ENCODE results near the gene CAMK2D. TPM values are rescaled to one million over a fixed set of nuclear protein-coding genes. Genes with fewer than 3 reads are reported as not detected.

CAMK2D gene
- total and polyA plus RNA-seq, 2 experiments from 2014 or later = 4.9 to 14.6 TPM

DNA sequence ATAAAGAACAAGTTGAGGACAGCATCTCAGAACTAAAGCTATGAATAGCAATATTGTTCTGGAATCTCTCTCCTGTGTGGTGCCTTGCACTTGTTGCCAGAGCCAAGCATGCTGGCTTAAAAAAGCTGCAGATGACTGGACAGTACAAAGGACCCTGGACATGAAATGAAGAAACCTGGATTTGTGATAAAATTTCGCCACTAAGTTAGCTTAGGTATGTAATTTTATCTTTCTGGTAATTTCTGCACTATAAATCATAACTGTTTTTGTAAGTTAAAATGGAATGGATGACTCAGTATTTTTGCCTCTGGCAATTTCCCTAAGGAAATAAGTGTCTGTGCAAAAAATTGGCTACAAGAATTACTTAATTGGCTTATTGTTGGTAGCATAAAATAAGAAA is 317.2 kb downstream of the CAMK2D start:
- no peaks in the 10 kb centered on the region for H3K9me3 Mint-ChIP-seq
- H3K4me1 Mint-ChIP-seq = no peaks in the 10 kb centered on the region
- no peaks in the 10 kb centered on the region for H3K27me3 Mint-ChIP-seq (ENCODE audit: insufficient read depth, low read depth, poor library complexity)
- H3K79me2 ChIP-seq (replicated peaks; ENCODE audit: insufficient read depth) = no peaks in the 10 kb centered on the region
- ATAC-seq = no peak
- H3K36me3 Mint-ChIP-seq (ENCODE audit: low read depth) = no peaks in the 10 kb centered on the region
- no peak overlapping the region for H3K27ac ChIP-seq (ENCODE audit: low read depth)
- H3K4me2 ChIP-seq = no peak overlapping the region
- H3K4me1 ChIP-seq (ENCODE audit: insufficient read depth) = no peaks in the 10 kb centered on the region
- H4K20me1 ChIP-seq (replicated peaks; ENCODE audit: insufficient read depth) = no peaks in the 10 kb centered on the region
- no peak for DNase-seq (ENCODE audit: low spot score)
- no peak overlapping the region for H3K4me3 Mint-ChIP-seq
- H3F3A ChIP-seq (replicated peaks; ENCODE audit: low read depth) = no peaks in the 10 kb centered on the region
- H3K36me3 ChIP-seq (ENCODE audit: insufficient read depth) = no peaks in the 10 kb centered on the region
- H3K27me3 ChIP-seq (ENCODE audit: insufficient read depth) = no peaks in the 10 kb centered on the region
- H3K4me3 ChIP-seq = no peak overlapping the region
- no peak overlapping the region for H3K27ac Mint-ChIP-seq
- H3K9me2 ChIP-seq (ENCODE audit: insufficient read depth) = no peaks in the 10 kb centered on the region
- TF ChIP-seq ZNF331 (CRISPR knock-in tag; IDR thresholded peaks at IDR 0.05; ENCODE audit: low read depth) (no peak), JUNB (IDR thresholded peaks at IDR 0.05; ENCODE audit: unreplicated experiment) (no peak), STAT1 (IDR thresholded peaks at IDR 0.05; ENCODE audit: unreplicated experiment) (no peak), CREB1 (CRISPR knock-in tag; IDR thresholded peaks at IDR 0.05; ENCODE audit: low read depth) (no peak)
- TF ChIP-seq, protein P1, sequence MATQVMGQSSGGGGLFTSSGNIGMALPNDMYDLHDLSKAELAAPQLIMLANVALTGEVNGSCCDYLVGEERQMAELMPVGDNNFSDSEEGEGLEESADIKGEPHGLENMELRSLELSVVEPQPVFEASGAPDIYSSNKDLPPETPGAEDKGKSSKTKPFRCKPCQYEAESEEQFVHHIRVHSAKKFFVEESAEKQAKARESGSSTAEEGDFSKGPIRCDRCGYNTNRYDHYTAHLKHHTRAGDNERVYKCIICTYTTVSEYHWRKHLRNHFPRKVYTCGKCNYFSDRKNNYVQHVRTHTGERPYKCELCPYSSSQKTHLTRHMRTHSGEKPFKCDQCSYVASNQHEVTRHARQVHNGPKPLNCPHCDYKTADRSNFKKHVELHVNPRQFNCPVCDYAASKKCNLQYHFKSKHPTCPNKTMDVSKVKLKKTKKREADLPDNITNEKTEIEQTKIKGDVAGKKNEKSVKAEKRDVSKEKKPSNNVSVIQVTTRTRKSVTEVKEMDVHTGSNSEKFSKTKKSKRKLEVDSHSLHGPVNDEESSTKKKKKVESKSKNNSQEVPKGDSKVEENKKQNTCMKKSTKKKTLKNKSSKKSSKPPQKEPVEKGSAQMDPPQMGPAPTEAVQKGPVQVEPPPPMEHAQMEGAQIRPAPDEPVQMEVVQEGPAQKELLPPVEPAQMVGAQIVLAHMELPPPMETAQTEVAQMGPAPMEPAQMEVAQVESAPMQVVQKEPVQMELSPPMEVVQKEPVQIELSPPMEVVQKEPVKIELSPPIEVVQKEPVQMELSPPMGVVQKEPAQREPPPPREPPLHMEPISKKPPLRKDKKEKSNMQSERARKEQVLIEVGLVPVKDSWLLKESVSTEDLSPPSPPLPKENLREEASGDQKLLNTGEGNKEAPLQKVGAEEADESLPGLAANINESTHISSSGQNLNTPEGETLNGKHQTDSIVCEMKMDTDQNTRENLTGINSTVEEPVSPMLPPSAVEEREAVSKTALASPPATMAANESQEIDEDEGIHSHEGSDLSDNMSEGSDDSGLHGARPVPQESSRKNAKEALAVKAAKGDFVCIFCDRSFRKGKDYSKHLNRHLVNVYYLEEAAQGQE (IDR thresholded peaks at IDR 0.05; ENCODE audit: unreplicated experiment) = no peak
- TF ChIP-seq, protein P2, sequence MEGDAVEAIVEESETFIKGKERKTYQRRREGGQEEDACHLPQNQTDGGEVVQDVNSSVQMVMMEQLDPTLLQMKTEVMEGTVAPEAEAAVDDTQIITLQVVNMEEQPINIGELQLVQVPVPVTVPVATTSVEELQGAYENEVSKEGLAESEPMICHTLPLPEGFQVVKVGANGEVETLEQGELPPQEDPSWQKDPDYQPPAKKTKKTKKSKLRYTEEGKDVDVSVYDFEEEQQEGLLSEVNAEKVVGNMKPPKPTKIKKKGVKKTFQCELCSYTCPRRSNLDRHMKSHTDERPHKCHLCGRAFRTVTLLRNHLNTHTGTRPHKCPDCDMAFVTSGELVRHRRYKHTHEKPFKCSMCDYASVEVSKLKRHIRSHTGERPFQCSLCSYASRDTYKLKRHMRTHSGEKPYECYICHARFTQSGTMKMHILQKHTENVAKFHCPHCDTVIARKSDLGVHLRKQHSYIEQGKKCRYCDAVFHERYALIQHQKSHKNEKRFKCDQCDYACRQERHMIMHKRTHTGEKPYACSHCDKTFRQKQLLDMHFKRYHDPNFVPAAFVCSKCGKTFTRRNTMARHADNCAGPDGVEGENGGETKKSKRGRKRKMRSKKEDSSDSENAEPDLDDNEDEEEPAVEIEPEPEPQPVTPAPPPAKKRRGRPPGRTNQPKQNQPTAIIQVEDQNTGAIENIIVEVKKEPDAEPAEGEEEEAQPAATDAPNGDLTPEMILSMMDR (conservative IDR thresholded peaks at IDR 0.05; ENCODE audit: low read depth in 2 of 2) = no peak
- no peak overlapping the region for H2AFZ ChIP-seq

DNA sequence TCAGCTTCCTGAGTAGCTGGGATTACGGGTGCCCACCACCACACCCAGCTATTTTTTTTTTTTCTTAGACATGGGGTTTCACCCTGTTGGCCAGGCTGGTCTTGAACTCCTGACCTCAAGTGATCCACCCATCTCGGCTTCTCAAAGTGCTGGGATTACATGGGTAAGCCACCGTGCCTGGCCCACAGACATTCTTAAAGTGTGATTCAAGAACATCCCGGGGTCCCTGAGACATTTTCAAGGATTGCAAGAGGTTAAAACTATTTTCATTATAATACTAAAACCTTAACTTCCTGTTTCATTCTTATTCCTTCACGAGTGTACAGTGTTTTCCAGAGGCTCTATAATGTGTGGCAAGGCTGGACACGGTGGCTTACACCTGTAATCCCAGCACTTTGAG is 318.7 kb downstream of the CAMK2D start:
- H3K27ac Mint-ChIP-seq = no peak overlapping the region
- DNase-seq (ENCODE audit: low spot score) (no peak), ATAC-seq (no peak)
- no peaks in the 10 kb centered on the region for H3K4me1 ChIP-seq (ENCODE audit: insufficient read depth)
- H3K9me3 Mint-ChIP-seq = no peaks in the 10 kb centered on the region
- H3K9me2 ChIP-seq (ENCODE audit: insufficient read depth) = no peaks in the 10 kb centered on the region
- H2AFZ ChIP-seq = no peak overlapping the region
- no peak overlapping the region for H3K4me2 ChIP-seq
- H3K27ac ChIP-seq (ENCODE audit: low read depth) = no peak overlapping the region
- no peak overlapping the region for H3K4me3 Mint-ChIP-seq
- no peaks in the 10 kb centered on the region for H3K4me1 Mint-ChIP-seq
- H3K36me3 ChIP-seq (ENCODE audit: insufficient read depth) = no peaks in the 10 kb centered on the region
- H3K27me3 Mint-ChIP-seq (ENCODE audit: insufficient read depth, low read depth, poor library complexity) = no peaks in the 10 kb centered on the region
- no peaks in the 10 kb centered on the region for H3F3A ChIP-seq (replicated peaks; ENCODE audit: low read depth)
- H3K79me2 ChIP-seq (replicated peaks; ENCODE audit: insufficient read depth) = no peaks in the 10 kb centered on the region
- H3K4me3 ChIP-seq = no peak overlapping the region
- no peaks in the 10 kb centered on the region for H4K20me1 ChIP-seq (replicated peaks; ENCODE audit: insufficient read depth)
- no peaks in the 10 kb centered on the region for H3K36me3 Mint-ChIP-seq (ENCODE audit: low read depth)
- H3K27me3 ChIP-seq (ENCODE audit: insufficient read depth) = no peaks in the 10 kb centered on the region
- TF ChIP-seq, protein P3, sequence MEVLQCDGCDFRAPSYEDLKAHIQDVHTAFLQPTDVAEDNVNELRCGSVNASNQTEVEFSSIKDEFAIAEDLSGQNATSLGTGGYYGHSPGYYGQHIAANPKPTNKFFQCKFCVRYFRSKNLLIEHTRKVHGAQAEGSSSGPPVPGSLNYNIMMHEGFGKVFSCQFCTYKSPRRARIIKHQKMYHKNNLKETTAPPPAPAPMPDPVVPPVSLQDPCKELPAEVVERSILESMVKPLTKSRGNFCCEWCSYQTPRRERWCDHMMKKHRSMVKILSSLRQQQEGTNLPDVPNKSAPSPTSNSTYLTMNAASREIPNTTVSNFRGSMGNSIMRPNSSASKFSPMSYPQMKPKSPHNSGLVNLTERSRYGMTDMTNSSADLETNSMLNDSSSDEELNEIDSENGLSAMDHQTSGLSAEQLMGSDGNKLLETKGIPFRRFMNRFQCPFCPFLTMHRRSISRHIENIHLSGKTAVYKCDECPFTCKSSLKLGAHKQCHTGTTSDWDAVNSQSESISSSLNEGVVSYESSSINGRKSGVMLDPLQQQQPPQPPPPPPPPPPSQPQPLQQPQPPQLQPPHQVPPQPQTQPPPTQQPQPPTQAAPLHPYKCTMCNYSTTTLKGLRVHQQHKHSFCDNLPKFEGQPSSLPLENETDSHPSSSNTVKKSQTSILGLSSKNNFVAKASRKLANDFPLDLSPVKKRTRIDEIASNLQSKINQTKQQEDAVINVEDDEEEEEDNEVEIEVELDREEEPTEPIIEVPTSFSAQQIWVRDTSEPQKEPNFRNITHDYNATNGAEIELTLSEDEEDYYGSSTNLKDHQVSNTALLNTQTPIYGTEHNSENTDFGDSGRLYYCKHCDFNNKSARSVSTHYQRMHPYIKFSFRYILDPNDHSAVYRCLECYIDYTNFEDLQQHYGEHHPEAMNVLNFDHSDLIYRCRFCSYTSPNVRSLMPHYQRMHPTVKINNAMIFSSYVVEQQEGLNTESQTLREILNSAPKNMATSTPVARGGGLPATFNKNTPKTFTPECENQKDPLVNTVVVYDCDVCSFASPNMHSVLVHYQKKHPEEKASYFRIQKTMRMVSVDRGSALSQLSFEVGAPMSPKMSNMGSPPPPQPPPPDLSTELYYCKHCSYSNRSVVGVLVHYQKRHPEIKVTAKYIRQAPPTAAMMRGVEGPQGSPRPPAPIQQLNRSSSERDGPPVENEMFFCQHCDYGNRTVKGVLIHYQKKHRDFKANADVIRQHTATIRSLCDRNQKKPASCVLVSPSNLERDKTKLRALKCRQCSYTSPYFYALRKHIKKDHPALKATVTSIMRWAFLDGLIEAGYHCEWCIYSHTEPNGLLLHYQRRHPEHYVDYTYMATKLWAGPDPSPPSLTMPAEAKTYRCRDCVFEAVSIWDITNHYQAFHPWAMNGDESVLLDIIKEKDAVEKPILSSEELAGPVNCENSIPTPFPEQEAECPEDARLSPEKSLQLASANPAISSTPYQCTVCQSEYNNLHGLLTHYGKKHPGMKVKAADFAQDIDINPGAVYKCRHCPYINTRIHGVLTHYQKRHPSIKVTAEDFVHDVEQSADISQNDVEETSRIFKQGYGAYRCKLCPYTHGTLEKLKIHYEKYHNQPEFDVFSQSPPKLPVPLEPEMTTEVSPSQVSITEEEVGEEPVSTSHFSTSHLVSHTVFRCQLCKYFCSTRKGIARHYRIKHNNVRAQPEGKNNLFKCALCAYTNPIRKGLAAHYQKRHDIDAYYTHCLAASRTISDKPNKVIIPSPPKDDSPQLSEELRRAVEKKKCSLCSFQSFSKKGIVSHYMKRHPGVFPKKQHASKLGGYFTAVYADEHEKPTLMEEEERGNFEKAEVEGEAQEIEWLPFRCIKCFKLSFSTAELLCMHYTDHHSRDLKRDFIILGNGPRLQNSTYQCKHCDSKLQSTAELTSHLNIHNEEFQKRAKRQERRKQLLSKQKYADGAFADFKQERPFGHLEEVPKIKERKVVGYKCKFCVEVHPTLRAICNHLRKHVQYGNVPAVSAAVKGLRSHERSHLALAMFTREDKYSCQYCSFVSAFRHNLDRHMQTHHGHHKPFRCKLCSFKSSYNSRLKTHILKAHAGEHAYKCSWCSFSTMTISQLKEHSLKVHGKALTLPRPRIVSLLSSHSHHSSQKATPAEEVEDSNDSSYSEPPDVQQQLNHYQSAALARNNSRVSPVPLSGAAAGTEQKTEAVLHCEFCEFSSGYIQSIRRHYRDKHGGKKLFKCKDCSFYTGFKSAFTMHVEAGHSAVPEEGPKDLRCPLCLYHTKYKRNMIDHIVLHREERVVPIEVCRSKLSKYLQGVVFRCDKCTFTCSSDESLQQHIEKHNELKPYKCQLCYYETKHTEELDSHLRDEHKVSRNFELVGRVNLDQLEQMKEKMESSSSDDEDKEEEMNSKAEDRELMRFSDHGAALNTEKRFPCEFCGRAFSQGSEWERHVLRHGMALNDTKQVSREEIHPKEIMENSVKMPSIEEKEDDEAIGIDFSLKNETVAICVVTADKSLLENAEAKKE (CRISPR knock-in tag; IDR thresholded peaks at IDR 0.05) = no peak
- TF ChIP-seq, protein P2 (conservative IDR thresholded peaks at IDR 0.05; ENCODE audit: low read depth in 2 of 2) = no peak
- no peak for TF ChIP-seq EZH2phosphoT487 (IDR thresholded peaks at IDR 0.05; ENCODE audit: unreplicated experiment)
